K562 (cell line): ENCODE data around the gene PAQR6. TPM values are rescaled to one million over a fixed set of nuclear protein-coding genes. Genes with fewer than 3 reads are reported as not detected.
A peak's percentile ranks its signal among the peaks of the same experiment; 100 is the strongest.

Experiments used
- CHD2 ChIP-seq: IDR thresholded peaks from 2 replicates; pipeline ENCODE4 v1.6.1; 2011; ENCODE audit warnings: low read depth, low read length
- COPS2 ChIP-seq: fragments of 450-650 bp; conservative IDR thresholded peaks from 2 replicates; pipeline ENCODE4 v1.6.1; 2016; ENCODE audit warnings: mild to moderate bottlenecking, moderate library complexity
- GABPA ChIP-seq: fragments of 200-800 bp; sonication (Bioruptor generic); conservative IDR thresholded peaks from 2 replicates; pipeline ENCODE4 v1.6.1; 2016; ENCODE audit warnings: low read depth, missing genetic modification characterization, missing compliant biosample characterization
- GATAD2B ChIP-seq: fragments of 450-650 bp; IDR thresholded peaks from 2 replicates; pipeline ENCODE4 v1.6.1; 2017; ENCODE audit warnings: mild to moderate bottlenecking, borderline replicate concordance
- GTF2F1 ChIP-seq: IDR thresholded peaks from 2 replicates; pipeline ENCODE4 v1.6.1; 2011; ENCODE audit warnings: low read depth, low read length, improper control_type of control experiment
- KAT7 ChIP-seq: sonication (generic); formaldehyde crosslinking; IDR thresholded peaks from 2 replicates; pipeline ENCODE4 v1.8.0; 2022; ENCODE audit warnings: missing genetic modification reagents, mild to moderate bottlenecking, borderline replicate concordance
- KLF16 ChIP-seq: IDR thresholded peaks from 2 replicates; pipeline ENCODE4 v1.6.1; 2016; ENCODE audit warnings: antibody characterized with exemption
- MBD2 ChIP-seq: sonication (generic); IDR thresholded peaks from 2 replicates; pipeline ENCODE4 v1.6.1; 2016; ENCODE audit warnings: low read depth, borderline replicate concordance
- NBN ChIP-seq: fragments of 450-650 bp; IDR thresholded peaks from 2 replicates; pipeline ENCODE4 v1.6.1; 2016; ENCODE audit warnings: low read depth, mild to moderate bottlenecking
- NELFE ChIP-seq: IDR thresholded peaks from 2 replicates; pipeline ENCODE4 v1.6.1; 2011; ENCODE audit warnings: mild to moderate bottlenecking; ENCODE audit not compliant: insufficient read depth, insufficient read length
- ZBTB1 ChIP-seq: sonication (generic); formaldehyde crosslinking; IDR thresholded peaks from 2 replicates; pipeline ENCODE4 v1.8.1; 2023; ENCODE audit warnings: missing genetic modification reagents, low read depth, mild to moderate bottlenecking, borderline replicate concordance
- ZC3H8 ChIP-seq: fragments of 450-650 bp; IDR thresholded peaks from 2 replicates; pipeline ENCODE4 v1.6.1; 2017
- ZNF217 ChIP-seq: sonication (generic); formaldehyde crosslinking; IDR thresholded peaks from 2 replicates; pipeline ENCODE4 v1.8.0; 2022; ENCODE audit warnings: mild to moderate bottlenecking, missing genetic modification reagents
- ZNF311 ChIP-seq: fragments of 250-450 bp; sonication (Bioruptor Pico); IDR thresholded peaks from 2 replicates; pipeline ENCODE4 v1.4.0; 2020; ENCODE audit warnings: mild to moderate bottlenecking, moderate library complexity
- ZNF551 ChIP-seq: fragments of 250-450 bp; sonication (Bioruptor Pico); IDR thresholded peaks from 2 replicates; pipeline ENCODE4 v1.5.0; 2021; ENCODE audit warnings: mild to moderate bottlenecking, moderate library complexity
- ZNF830 ChIP-seq: fragments of 250-450 bp; sonication (Bioruptor Pico); IDR thresholded peaks from 2 replicates; pipeline ENCODE4 v1.5.0; 2021; ENCODE audit warnings: mild to moderate bottlenecking
- polyA plus RNA-seq, 8 experiments: library from polyadenylated mRNA; depleted of rRNA in 4 of 8; stranded (reverse) in 5 of 8; unstranded in 3 of 8; fragments of >200 nt; fragmentation: Nextera tagmentation in 2 of 8; fragmentation: Illumina TruSeq in 1 of 8; extraction: Ambion mirVana in 2 of 8; extraction: Trizol in 1 of 8; gene quantifications; 2 replicates each; pipeline versions ENCODE4 v1.2.1 to v1.2.3, GENCODE V29; 2011 to 2014; ENCODE audit warnings: inconsistent platforms in 1 of 8, missing spikeins in 1 of 8
- total RNA-seq, 7 experiments: library from RNA; depleted of rRNA in 6 of 7; stranded (reverse); fragments of >200 nt in 6 of 7; fragmentation: Illumina TruSeq in 2 of 7; extraction: Trizol in 2 of 7; gene quantifications; 2 replicates each; pipeline versions ENCODE4 v1.2.1 to v1.2.3, GENCODE V29; 2011 to 2021; ENCODE audit warnings: low replicate concordance in 1 of 7
- TF ChIP-seq, protein P1 (sequence below): sonication (generic); formaldehyde crosslinking; IDR thresholded peaks from 2 replicates; pipeline ENCODE4 v1.8.1; 2023; ENCODE audit warnings: mild to moderate bottlenecking, missing genetic modification reagents
- TF ChIP-seq, protein P2 (sequence below): fragments of 200-800 bp; sonication (Bioruptor generic); IDR thresholded peaks from 2 replicates; pipeline ENCODE4 v1.6.1; 2017; ENCODE audit warnings: missing genetic modification characterization, missing compliant biosample characterization
- TF ChIP-seq, protein P3 (sequence below), 2 experiments: fragments of 450-650 bp in 1 of 2; sonication (generic) in 1 of 2; formaldehyde crosslinking; conservative IDR thresholded peaks; 2 replicates each; pipeline versions ENCODE4 v1.4.0 to v1.8.1; 2020 to 2022; ENCODE audit warnings: mild to moderate bottlenecking in 1 of 2, missing genetic modification reagents in 1 of 2
- TF ChIP-seq, protein P4 (sequence below): fragments of 250-450 bp; sonication (Bioruptor Pico); IDR thresholded peaks from 2 replicates; pipeline ENCODE4 v1.6.1; 2021; ENCODE audit warnings: mild to moderate bottlenecking
- TF ChIP-seq, protein P5 (sequence below): fragments of 450-650 bp; formaldehyde crosslinking; IDR thresholded peaks from 2 replicates; pipeline ENCODE4 v1.4.0; 2022; ENCODE audit warnings: mild to moderate bottlenecking, moderate library complexity

The PAQR6 gene
- total and polyA plus RNA-seq, 9 of the 15 experiments (the other 6 are each of a cell fraction or from before 2014, with no cell fraction given) = 0.07 to 1.8 (median 0.62) TPM

DNA sequence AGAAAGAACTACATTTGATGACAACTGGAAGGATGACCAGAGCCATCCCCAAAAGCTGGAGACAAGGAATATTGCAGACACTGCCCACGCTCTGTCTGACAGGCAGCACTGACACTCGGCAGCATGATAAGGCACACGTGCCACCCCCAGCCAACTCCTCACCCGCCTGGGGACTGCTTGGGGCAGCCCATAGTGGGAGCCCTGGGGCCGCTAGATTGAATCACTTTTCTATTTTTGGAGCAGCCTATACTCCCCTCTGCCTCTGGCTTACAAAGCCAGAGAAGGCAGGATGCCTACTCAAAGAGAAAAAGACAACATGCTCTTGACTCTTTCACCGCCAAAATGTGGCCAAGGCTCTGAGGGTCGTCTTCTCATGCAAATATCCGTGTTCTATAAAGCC lies 33.4 kb upstream of the PAQR6 start (continued):
- TF ChIP-seq, protein P1, sequence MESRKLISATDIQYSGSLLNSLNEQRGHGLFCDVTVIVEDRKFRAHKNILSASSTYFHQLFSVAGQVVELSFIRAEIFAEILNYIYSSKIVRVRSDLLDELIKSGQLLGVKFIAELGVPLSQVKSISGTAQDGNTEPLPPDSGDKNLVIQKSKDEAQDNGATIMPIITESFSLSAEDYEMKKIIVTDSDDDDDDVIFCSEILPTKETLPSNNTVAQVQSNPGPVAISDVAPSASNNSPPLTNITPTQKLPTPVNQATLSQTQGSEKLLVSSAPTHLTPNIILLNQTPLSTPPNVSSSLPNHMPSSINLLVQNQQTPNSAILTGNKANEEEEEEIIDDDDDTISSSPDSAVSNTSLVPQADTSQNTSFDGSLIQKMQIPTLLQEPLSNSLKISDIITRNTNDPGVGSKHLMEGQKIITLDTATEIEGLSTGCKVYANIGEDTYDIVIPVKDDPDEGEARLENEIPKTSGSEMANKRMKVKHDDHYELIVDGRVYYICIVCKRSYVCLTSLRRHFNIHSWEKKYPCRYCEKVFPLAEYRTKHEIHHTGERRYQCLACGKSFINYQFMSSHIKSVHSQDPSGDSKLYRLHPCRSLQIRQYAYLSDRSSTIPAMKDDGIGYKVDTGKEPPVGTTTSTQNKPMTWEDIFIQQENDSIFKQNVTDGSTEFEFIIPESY (CRISPR knock-in tag) = no peak
- TF ChIP-seq ZNF311 (CRISPR knock-in tag) = no peak
- TF ChIP-seq, protein P2, sequence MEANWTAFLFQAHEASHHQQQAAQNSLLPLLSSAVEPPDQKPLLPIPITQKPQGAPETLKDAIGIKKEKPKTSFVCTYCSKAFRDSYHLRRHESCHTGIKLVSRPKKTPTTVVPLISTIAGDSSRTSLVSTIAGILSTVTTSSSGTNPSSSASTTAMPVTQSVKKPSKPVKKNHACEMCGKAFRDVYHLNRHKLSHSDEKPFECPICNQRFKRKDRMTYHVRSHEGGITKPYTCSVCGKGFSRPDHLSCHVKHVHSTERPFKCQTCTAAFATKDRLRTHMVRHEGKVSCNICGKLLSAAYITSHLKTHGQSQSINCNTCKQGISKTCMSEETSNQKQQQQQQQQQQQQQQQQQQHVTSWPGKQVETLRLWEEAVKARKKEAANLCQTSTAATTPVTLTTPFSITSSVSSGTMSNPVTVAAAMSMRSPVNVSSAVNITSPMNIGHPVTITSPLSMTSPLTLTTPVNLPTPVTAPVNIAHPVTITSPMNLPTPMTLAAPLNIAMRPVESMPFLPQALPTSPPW = peak; percentile 63; the same call in 1 of the 2 replicates
- no peak for TF ChIP-seq GABPA (tag)
- no peak for TF ChIP-seq ZNF217 (CRISPR knock-in tag)
- TF ChIP-seq ZBTB1 (CRISPR knock-in tag) = no peak
- no peak for TF ChIP-seq MBD2
- TF ChIP-seq ZNF830 (CRISPR knock-in tag) = no peak
- no peak for TF ChIP-seq CHD2
- TF ChIP-seq KAT7 = no peak
- no peak for TF ChIP-seq GTF2F1
- TF ChIP-seq NELFE = no peak
- no peak for TF ChIP-seq ZC3H8
- TF ChIP-seq ZNF551 (CRISPR knock-in tag) = no peak
- no peak for TF ChIP-seq GATAD2B
- TF ChIP-seq, protein P3, sequence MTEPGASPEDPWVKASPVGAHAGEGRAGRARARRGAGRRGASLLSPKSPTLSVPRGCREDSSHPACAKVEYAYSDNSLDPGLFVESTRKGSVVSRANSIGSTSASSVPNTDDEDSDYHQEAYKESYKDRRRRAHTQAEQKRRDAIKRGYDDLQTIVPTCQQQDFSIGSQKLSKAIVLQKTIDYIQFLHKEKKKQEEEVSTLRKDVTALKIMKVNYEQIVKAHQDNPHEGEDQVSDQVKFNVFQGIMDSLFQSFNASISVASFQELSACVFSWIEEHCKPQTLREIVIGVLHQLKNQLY (CRISPR knock-in tag; conservative IDR thresholded peaks at IDR 0.05) = no peak
- TF ChIP-seq NBN = no peak
- TF ChIP-seq, protein P4, sequence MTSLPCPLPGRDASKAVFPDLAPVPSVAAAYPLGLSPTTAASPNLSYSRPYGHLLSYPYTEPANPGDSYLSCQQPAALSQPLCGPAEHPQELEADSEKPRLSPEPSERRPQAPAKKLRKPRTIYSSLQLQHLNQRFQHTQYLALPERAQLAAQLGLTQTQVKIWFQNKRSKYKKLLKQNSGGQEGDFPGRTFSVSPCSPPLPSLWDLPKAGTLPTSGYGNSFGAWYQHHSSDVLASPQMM (CRISPR knock-in tag) = no peak
- TF ChIP-seq COPS2 = no peak
- TF ChIP-seq, protein P5, sequence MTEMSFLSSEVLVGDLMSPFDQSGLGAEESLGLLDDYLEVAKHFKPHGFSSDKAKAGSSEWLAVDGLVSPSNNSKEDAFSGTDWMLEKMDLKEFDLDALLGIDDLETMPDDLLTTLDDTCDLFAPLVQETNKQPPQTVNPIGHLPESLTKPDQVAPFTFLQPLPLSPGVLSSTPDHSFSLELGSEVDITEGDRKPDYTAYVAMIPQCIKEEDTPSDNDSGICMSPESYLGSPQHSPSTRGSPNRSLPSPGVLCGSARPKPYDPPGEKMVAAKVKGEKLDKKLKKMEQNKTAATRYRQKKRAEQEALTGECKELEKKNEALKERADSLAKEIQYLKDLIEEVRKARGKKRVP (CRISPR knock-in tag) = 0 out of 2 replicates have a peak, but pooled peaks have one; percentile 38
- no peak for TF ChIP-seq KLF16
